MM.1S (cell line): ENCODE data around the gene ARPP19.

ENCODE experiments used
- DNase-seq: peaks from one replicate; pipeline ENCODE4 v3.0.0-alpha.2; 2015
- H2AFZ ChIP-seq: fragments of 300-600 bp; sonication (generic); 2 replicates; pipeline ENCODE4 v1.6.0; 2016; ENCODE audit warnings: antibody characterized with exemption, low read length
- H3F3A ChIP-seq: fragments of 300-600 bp; sonication (generic); 2 replicates; pipeline ENCODE4 v1.6.1; 2016; ENCODE audit warnings: mild to moderate bottlenecking, antibody characterized with exemption, low read length, moderate library complexity, mixed read lengths; ENCODE audit not compliant: insufficient read depth
- H3K27ac ChIP-seq: fragments of 300-600 bp; sonication (generic); 2 replicates; pipeline ENCODE4 v1.5.1; 2016; ENCODE audit warnings: mild to moderate bottlenecking, low read length
- H3K27me3 ChIP-seq: fragments of 300-600 bp; sonication (generic); replicated peaks from 2 replicates; pipeline ENCODE4 v1.6.0; 2016; ENCODE audit warnings: low read length; ENCODE audit not compliant: insufficient read depth
- H3K36me3 ChIP-seq: fragments of 300-600 bp; sonication (generic); replicated peaks from 2 replicates; pipeline ENCODE4 v1.6.1; 2016; ENCODE audit warnings: mild to moderate bottlenecking, low read length, mixed read lengths; ENCODE audit not compliant: insufficient read depth
- H3K4me1 ChIP-seq: fragments of 300-600 bp; sonication (generic); 2 replicates; pipeline ENCODE4 v1.6.1; 2016; ENCODE audit warnings: low read length, mixed read lengths
- H3K4me2 ChIP-seq: fragments of 300-600 bp; sonication (generic); 2 replicates; pipeline ENCODE4 v1.6.0; 2016; ENCODE audit warnings: low read depth, low read length
- H3K4me3 ChIP-seq: fragments of 300-600 bp; sonication (generic); 2 replicates; pipeline ENCODE4 v1.5.1; 2016; ENCODE audit warnings: low read length, mixed read lengths
- H3K79me2 ChIP-seq: fragments of 300-600 bp; sonication (generic); 2 replicates; pipeline ENCODE4 v1.6.1; 2016; ENCODE audit warnings: mixed run types, low read length, mixed read lengths
- H3K9ac ChIP-seq: fragments of 300-600 bp; sonication (generic); 2 replicates; pipeline ENCODE4 v1.6.1; 2016; ENCODE audit warnings: low read length, mixed read lengths
- H3K9me2 ChIP-seq: fragments of 300-600 bp; sonication (generic); replicated peaks from 2 replicates; pipeline ENCODE4 v1.6.1; 2016; ENCODE audit warnings: mild to moderate bottlenecking, low read length, mixed read lengths; ENCODE audit not compliant: insufficient read depth
- H3K9me3 ChIP-seq: fragments of 300-600 bp; sonication (generic); replicated peaks from 2 replicates; pipeline ENCODE4 v1.6.1; 2016; ENCODE audit warnings: mild to moderate bottlenecking, low read length, mixed read lengths; ENCODE audit not compliant: insufficient read depth
- H4K20me1 ChIP-seq: fragments of 300-600 bp; sonication (generic); 2 replicates; pipeline ENCODE4 v1.6.1; 2016; ENCODE audit warnings: mild to moderate bottlenecking, low read length, moderate library complexity, mixed read lengths; ENCODE audit not compliant: insufficient read depth
- CTCF ChIP-seq: fragments of 300-600 bp; sonication (generic); IDR thresholded peaks from 2 replicates; pipeline ENCODE4 v1.5.1; 2016; ENCODE audit warnings: antibody characterized with exemption, low read length, mixed read lengths
- EZH2 ChIP-seq: fragments of 300-600 bp; sonication (generic); optimal IDR thresholded peaks from 2 replicates; pipeline ENCODE3; 2017; ENCODE audit warnings: low read depth, mild to moderate bottlenecking, antibody characterized with exemption, low read length, mixed read lengths
- EZH2phosphoT487 ChIP-seq: fragments of 300-600 bp; sonication (generic); IDR thresholded peaks from 2 replicates; pipeline ENCODE4 v1.6.1; 2018; ENCODE audit warnings: antibody characterized with exemption, low read length

Gene ARPP19

GRCh38 chr15:52527911-52528563 is 40.8 kb downstream of the ARPP19 start:
- Histone ChIP-seq H3K9ac (peak overlapping the region; percentile 79), H2AFZ (peak overlapping the region; percentile 70; the same call in 1 of the 2 replicates), H3K27ac (peak overlapping the region; percentile 60; the same call in 1 of the 2 replicates), H3K4me2 (peak overlapping the region; percentile 80), H3K4me3 (peak overlapping the region; percentile 94), H3K27me3 (no peaks in the 10 kb centered on the region), H3K4me1 (peaks cover 37% of the 10 kb centered on the region), H4K20me1 (no peaks in the 10 kb centered on the region), H3K36me3 (no peaks in the 10 kb centered on the region), H3K9me2 (no peaks in the 10 kb centered on the region), H3K9me3 (no peaks in the 10 kb centered on the region), H3K79me2 (peaks cover 64% of the 10 kb centered on the region), H3F3A (peaks cover 10% of the 10 kb centered on the region; the same call in 1 of the 2 replicates)
- DNase-seq, result peak; percentile 44
- no peak for TF ChIP-seq EZH2phosphoT487
- no peak for TF ChIP-seq EZH2
- no peak for TF ChIP-seq CTCF

- TF ChIP-seq EZH2phosphoT487 (no peak), EZH2 (no peak), CTCF (no peak)
- Histone ChIP-seq H3K9ac (peak overlapping the region; percentile 79), H3K79me2 (peaks cover 71% of the 10 kb centered on the region), H3K9me3 (no peaks in the 10 kb centered on the region), H3K4me2 (peak overlapping the region; percentile 80), H3K4me3 (peak overlapping the region; percentile 94), H3K27me3 (no peaks in the 10 kb centered on the region), H3K9me2 (no peaks in the 10 kb centered on the region), H2AFZ (no peak overlapping the region), H3F3A (peaks cover 10% of the 10 kb centered on the region; the same call in 1 of the 2 replicates), H3K4me1 (peaks cover 43% of the 10 kb centered on the region), H3K27ac (peak overlapping the region; percentile 60; the same call in 1 of the 2 replicates), H4K20me1 (no peaks in the 10 kb centered on the region), H3K36me3 (no peaks in the 10 kb centered on the region)
- no peak for DNase-seq
These were observed 41.5 kb downstream of the ARPP19 start for GRCh38 chr15:52527196-52527910.

- no peak for TF ChIP-seq EZH2phosphoT487
- TF ChIP-seq CTCF, result no peak
- TF ChIP-seq EZH2, result no peak
- H3F3A ChIP-seq, result peaks cover 19% of the 10 kb centered on the region
- H3K4me2 ChIP-seq, result no peak overlapping the region
- no peaks in the 10 kb centered on the region for H3K9me2 ChIP-seq
- no peaks in the 10 kb centered on the region for H3K27me3 ChIP-seq
- H3K4me1 ChIP-seq, result peaks cover 59% of the 10 kb centered on the region
- no peak overlapping the region for H3K27ac ChIP-seq
- no peak overlapping the region for H2AFZ ChIP-seq
- H3K9me3 ChIP-seq, result no peaks in the 10 kb centered on the region
- H4K20me1 ChIP-seq, result no peaks in the 10 kb centered on the region
- peaks cover 92% of the 10 kb centered on the region for H3K79me2 ChIP-seq
- H3K36me3 ChIP-seq, result no peaks in the 10 kb centered on the region
- no peak overlapping the region for H3K9ac ChIP-seq
- H3K4me3 ChIP-seq, result no peak overlapping the region
- no peak for DNase-seq
These were observed 44.4 kb downstream of the ARPP19 start for GRCh38 chr15:52524223-52525136.
